Endothelial cell of umbilical vein (primary cell): ENCODE measurements around the gene C1QTNF2. TPM values are rescaled to one million over a fixed set of nuclear protein-coding genes. Genes with fewer than 3 reads are reported as not detected.

Experiments
- Bru-seq: library from RNA; stranded (reverse); fragments of 400-500 nt; gene quantifications from one replicate; lab custom pipeline; 2021; lab: Mats Ljungman, UMichigan
- BruChase-seq, 2 experiments: library from RNA; stranded (reverse); fragments of 400-500 nt; gene quantifications; one replicate each; lab custom pipeline; 2021; lab: Mats Ljungman, UMichigan
- BruUV-seq: library from RNA; stranded (reverse); fragments of 400-500 nt; replicated peaks from 2 replicates; lab custom pipeline; 2021; lab: Mats Ljungman, UMichigan
- CTCF ChIA-PET: fragments of 300-600, 350-600 bp; sonication (Branson Sonifier 250); formaldehyde crosslinking; loops from one replicate; lab custom pipeline; 2021; ENCODE audit warnings: antibody characterized with exemption, inconsistent platforms; lab: Charles Lee
- POLR2A ChIA-PET: fragments of 300-600, 350-600 bp; sonication (Branson Sonifier 250); formaldehyde crosslinking; loops from one replicate; lab custom pipeline; 2021; ENCODE audit warnings: antibody characterized with exemption, inconsistent platforms; lab: Charles Lee
- DNase-seq: peaks from one replicate; pipeline ENCODE4 v3.0.0-alpha.2; 2011; ENCODE audit warnings: low read depth, low spot score
- FAIRE-seq: peaks from 2 replicates; lab custom pipeline; 2011; peaks lifted over from hg19 to GRCh38; lab: Jason Lieb, UNC
- H2AFZ ChIP-seq: 2 replicates; pipeline ENCODE4 v1.6.0; 2012; ENCODE audit warnings: low read depth, low read length, control low read depth, inconsistent platforms
- H3K27ac ChIP-seq: 2 replicates; pipeline ENCODE4 v1.5.1; 2011; ENCODE audit warnings: low read depth, mild to moderate bottlenecking, control low read depth, low read length, moderate library complexity; ENCODE audit not compliant: insufficient read depth
- H3K27me3 ChIP-seq, 2 experiments: 2 replicates each; pipeline versions ENCODE4 v1.6.0 to v1.6.1; 2011; ENCODE audit warnings: low read length in 2 of 2, mixed read lengths in 1 of 2; ENCODE audit not compliant: control insufficient read depth in 2 of 2, insufficient read depth in 2 of 2
- H3K36me3 ChIP-seq, 2 experiments: 2 replicates in 1 of 2; 3 replicates in 1 of 2; pipeline ENCODE4 v1.5.1; 2011; ENCODE audit warnings: low read length in 2 of 2, mild to moderate bottlenecking in 1 of 2, moderate library complexity in 1 of 2; ENCODE audit not compliant: control insufficient read depth in 2 of 2, insufficient read depth in 2 of 2; ENCODE audit errors: extremely low read depth in 1 of 2
- H3K4me1 ChIP-seq: 3 replicates; pipeline ENCODE4 v1.5.1; 2011; ENCODE audit warnings: mild to moderate bottlenecking, low read length; ENCODE audit not compliant: control insufficient read depth, insufficient read depth; ENCODE audit errors: extremely low read depth
- H3K4me2 ChIP-seq: 2 replicates; pipeline ENCODE4 v1.6.1; 2011; ENCODE audit warnings: low read length, control low read depth, mixed read lengths; ENCODE audit not compliant: insufficient read depth
- H3K4me3 ChIP-seq, 3 experiments: fragments of 200-600 bp in 1 of 3; sonication (generic), shearing (Covaris generic) in 1 of 3; replicated peaks in 1 of 3; 2 replicates each; pipeline ENCODE4 v1.5.1; 2011 to 2016; ENCODE audit warnings: control low read depth in 3 of 3, low read length in 3 of 3, mild to moderate bottlenecking in 2 of 3, inconsistent platforms in 1 of 3, low read depth in 1 of 3, moderate library complexity in 1 of 3; ENCODE audit not compliant: insufficient read depth in 1 of 3
- H3K79me2 ChIP-seq: 2 replicates; pipeline ENCODE4 v1.6.0; 2012; ENCODE audit warnings: low read length, inconsistent platforms; ENCODE audit not compliant: control insufficient read depth, insufficient read depth
- H3K9ac ChIP-seq: replicated peaks from 2 replicates; pipeline ENCODE3; 2011; ENCODE audit warnings: low read length, control low read depth; ENCODE audit not compliant: insufficient read depth; ENCODE audit errors: extremely low read depth
- H3K9me1 ChIP-seq: replicated peaks from 3 replicates; pipeline ENCODE4 v1.6.0; 2011; ENCODE audit warnings: mild to moderate bottlenecking, low read length; ENCODE audit not compliant: control insufficient read depth, insufficient read depth; ENCODE audit errors: extremely low read depth
- H3K9me3 ChIP-seq: replicated peaks from 2 replicates; pipeline ENCODE4 v1.5.1; 2012; ENCODE audit warnings: low read length, inconsistent platforms; ENCODE audit not compliant: control insufficient read depth, insufficient read depth
- H4K20me1 ChIP-seq: replicated peaks from 2 replicates; pipeline ENCODE3; 2011; ENCODE audit warnings: mild to moderate bottlenecking, low read length; ENCODE audit not compliant: control insufficient read depth, insufficient read depth; ENCODE audit errors: extremely low read depth
- EZH2 ChIP-seq: IDR thresholded peaks from 2 replicates; pipeline ENCODE4 v1.6.1; 2012; ENCODE audit warnings: borderline replicate concordance, low read depth, mild to moderate bottlenecking, moderate library complexity, low read length, inconsistent platforms; ENCODE audit not compliant: severe bottlenecking
- GATA2 ChIP-seq: IDR thresholded peaks from 2 replicates; pipeline ENCODE4 v1.7.0; 2011; ENCODE audit warnings: low read depth, mild to moderate bottlenecking, moderate library complexity, mixed read lengths, low read length; ENCODE audit not compliant: insufficient read length, insufficient read depth
- JUN ChIP-seq: IDR thresholded peaks from 2 replicates; pipeline ENCODE4 v1.6.1; 2011; ENCODE audit warnings: borderline replicate concordance, low read depth; ENCODE audit not compliant: insufficient read length, insufficient read depth
- MAX ChIP-seq: IDR thresholded peaks from 2 replicates; pipeline ENCODE4 v1.6.1; 2011; ENCODE audit not compliant: insufficient read depth, insufficient read length
- MYC ChIP-seq: IDR thresholded peaks from one replicate; pipeline ENCODE4 v1.6.1; 2011; ENCODE audit warnings: mild to moderate bottlenecking, low read depth, low read length
- dilution Hi-C: fragments of 300-500 bp; cut with MboI; formaldehyde crosslinking; loops from one replicate; pipeline ENCODE4 v1.15.0; 2019; ENCODE audit warnings: low sequenced_read_pairs; ENCODE audit not compliant: extremely low pct_ligation_motif_present
- intact Hi-C: fragments of 100-400 bp; cut with micrococcal nuclease; formaldehyde crosslinking; loops from one replicate; pipeline ENCODE4 v1.10.0; 2022
- long read RNA-seq: library from polyadenylated mRNA; stranded (forward); transcript quantifications from one replicate; pipeline ENCODE4 v2.0.0, GENCODE V29; 2021
- polyA minus RNA-seq, 3 experiments: library from RNA; depleted of rRNA, polyadenylated mRNA; stranded (reverse); fragments of >200 nt; gene quantifications; 1 replicate in 1 of 3; 2 replicates in 2 of 3; pipeline ENCODE4 v1.2.3, GENCODE V29; 2011
- polyA plus RNA-seq, 4 experiments: library from polyadenylated mRNA; depleted of rRNA in 3 of 4; stranded (reverse) in 3 of 4; unstranded in 1 of 4; fragments of >200 nt; gene quantifications; 2 replicates each; pipeline versions ENCODE4 v1.2.1 to v1.2.3, GENCODE V29; 2011 to 2012; ENCODE audit warnings: missing spikeins in 1 of 4
- total RNA-seq: library from RNA; stranded (reverse); gene quantifications from 2 replicates; pipeline ENCODE4 v1.2.3, GENCODE V29; 2021

The C1QTNF2 gene
- 0.53 TPM in 1 of 2 replicates, not detected in the other for total RNA-seq
- polyA plus RNA-seq, result 0.46 and 0.52 TPM in 2 replicates
- 0.21 and 0.31 TPM in 2 replicates for polyA plus RNA-seq (2011; cell fraction: cytosol; rRNA removed)
- 0.11 and 0.13 TPM in 2 replicates for polyA plus RNA-seq (2011; cell fraction: nucleus; rRNA removed)
- 0.11 and 0.24 TPM in 2 replicates for polyA plus RNA-seq (2012)
- polyA minus RNA-seq, result not detected in 2 replicates
- polyA minus RNA-seq (2011; cell fraction: cytosol; rRNA and poly(A)+ RNA removed), result not detected
- polyA minus RNA-seq (2011; cell fraction: nucleus; rRNA and poly(A)+ RNA removed), result 0.14 TPM in 1 of 2 replicates, not detected in the other
- Bru-seq, nascent RNA, result percentile 26 among the genes with signal in this experiment
- percentile 21 among the genes with signal in this experiment for BruChase-seq, experiment 1, labeled RNA remaining after a 6-hour chase
- percentile 15 among the genes with signal in this experiment for BruChase-seq, experiment 2, labeled RNA remaining after a 2-hour chase
- long read RNA-seq, partial matches to known transcripts, result 0 of 2 reads
- long read RNA-seq, other reads (novel, unspliced or antisense), result 1 of 2 reads

GRCh38 chr5:160369990-160370712 is at the start of gene C1QTNF2:
TSS of gene C1QTNF2 (minus strand) at chr5:160370626. CDS start at chr5:160355011, 15,615 bp downstream.
- Histone ChIP-seq H3K4me2 (peak within 1 kb of the TSS; percentile 86), H3K79me2 (no peaks in the 10 kb centered on the region), H2AFZ (peak within 1 kb of the TSS; percentile 63), H3K27me3 (peaks cover 50 to 56% of the 10 kb centered on the region in 2 experiments), H3K9me3 (no peaks in the 10 kb centered on the region), H3K9ac (peak within 1 kb of the TSS; percentile 19), H3K36me3 (no peaks in the 10 kb centered on the region), H3K4me3 (peak within 1 kb of the TSS; percentile 42 to 63 (median 46)), H4K20me1 (no peaks in the 10 kb centered on the region), H3K4me1 (peaks cover 7% of the 10 kb centered on the region), H3K9me1 (no peaks in the 10 kb centered on the region), H3K27ac (no peak within 1 kb of the TSS)
- BruUV-seq, result no TSS peak
- peak; percentile 44 for DNase-seq
- dilution Hi-C loops, result no loop called here
- ChIA-PET CTCF (interaction anchor here (0.8 to 2.9 kb wide), 9 partner anchors 9 to 348 kb away, joined by 3 to 23 read pairs (median 6); no protein-coding TSS in a partner anchor), POLR2A (no interaction called here)
- FAIRE-seq, result peak; percentile 64
- TF ChIP-seq MAX (peak; percentile 74), EZH2 (peak; percentile 81), GATA2 (no peak)
- intact Hi-C loops, result no loop called here

DNA sequence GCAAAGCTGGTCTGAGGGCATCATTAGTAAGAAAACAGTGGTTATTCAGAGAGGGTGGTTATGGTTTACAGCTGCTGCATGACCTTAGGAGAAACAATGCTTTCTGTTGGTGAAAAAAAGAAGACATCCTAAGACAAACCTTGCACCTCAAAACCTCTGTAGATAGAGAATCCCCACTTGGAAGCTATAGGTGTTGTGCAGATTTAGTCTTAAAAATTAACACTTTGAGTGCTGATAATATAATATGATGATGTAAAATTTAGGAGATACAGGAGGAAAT is 49.8 kb upstream of the C1QTNF2 start:
- Histone ChIP-seq H3K9me1 (no peaks in the 10 kb centered on the region), H3K27ac (no peak overlapping the region), H3K36me3 (peaks cover 0 to 5% of the 10 kb centered on the region in 2 experiments), H2AFZ (peak overlapping the region; percentile 76), H3K4me2 (no peak overlapping the region), H3K27me3 (no peaks in the 10 kb centered on the region), H4K20me1 (no peaks in the 10 kb centered on the region), H3K4me1 (peaks cover 53% of the 10 kb centered on the region), H3K9me3 (no peaks in the 10 kb centered on the region), H3K4me3 (no peak overlapping the region), H3K9ac (no peak overlapping the region), H3K79me2 (peaks cover 63% of the 10 kb centered on the region)
- dilution Hi-C loops, result no loop called here
- intact Hi-C loops, result loop anchor here (2.0 kb wide), 1 partner anchor 31 kb away; no protein-coding TSS in a partner anchor
- ChIA-PET POLR2A (no interaction called here), CTCF (interaction anchor here (0.6 to 5.5 kb wide), 4 partner anchors 18 to 398 kb away, joined by 4 to 54 read pairs (median 8); no protein-coding TSS in a partner anchor)
- FAIRE-seq, result no peak
- TF ChIP-seq EZH2 (no peak), JUN (no peak), GATA2 (no peak), MYC (no peak)
- no TSS peak for BruUV-seq
- no peak for DNase-seq
